Neutrophil (primary cell): Measurements from ENCODE around the gene RNF217.
"Not testable (repeated sequence)": the region's sequence is repeated elsewhere in the genome, so short reads cannot be mapped to it uniquely, and the experiment has no call there.

ENCODE experiments used
- H3K27ac ChIP-seq: fragments of 200-600 bp; sonication (generic); 2 replicates; pipeline ENCODE4 v1.5.1; 2016; ENCODE audit warnings: mild to moderate bottlenecking, moderate library complexity
- H3K27me3 ChIP-seq: fragments of 200-600 bp; sonication (generic); 2 replicates; pipeline ENCODE4 v1.6.0; 2016; ENCODE audit warnings: mild to moderate bottlenecking
- H3K36me3 ChIP-seq: fragments of 200-600 bp; sonication (generic); 2 replicates; pipeline ENCODE4 v1.5.1; 2017
- H3K4me1 ChIP-seq, 2 experiments: fragments of 200-600 bp in 1 of 2; sonication (generic) in 1 of 2; 1 replicate in 1 of 2; 2 replicates in 1 of 2; pipeline versions ENCODE4 v1.5.1 to v1.6.1; 2013 to 2016; ENCODE audit warnings: low read depth in 1 of 2, low read length in 1 of 2, mild to moderate bottlenecking in 1 of 2, moderate library complexity in 1 of 2; ENCODE audit not compliant: control insufficient read depth in 1 of 2, insufficient read depth in 1 of 2
- H3K4me3 ChIP-seq, 2 experiments: fragments of 200-600 bp in 1 of 2; sonication (generic) in 1 of 2; 1 replicate in 1 of 2; 2 replicates in 1 of 2; pipeline ENCODE4 v1.5.1; 2013 to 2016; ENCODE audit warnings: low read depth in 1 of 2, low read length in 1 of 2, mild to moderate bottlenecking in 1 of 2, moderate library complexity in 1 of 2
- H3K9me3 ChIP-seq: fragments of 200-600 bp; sonication (generic); 2 replicates; pipeline ENCODE4 v1.5.1; 2016
- CTCF ChIP-seq: fragments of 200-600 bp; sonication (generic); IDR thresholded peaks from 2 replicates; pipeline ENCODE4 v1.5.1; 2016; ENCODE audit warnings: antibody characterized with exemption

Gene RNF217

GRCh38 chr6:125030969-125031368 is 68.7 kb downstream of the RNF217 start:
- no peaks in the 10 kb centered on the region for H3K9me3 ChIP-seq
- no peaks in the 10 kb centered on the region for H3K27me3 ChIP-seq
- no peak for TF ChIP-seq CTCF
- H3K27ac ChIP-seq = no peak overlapping the region
- no peaks in the 10 kb centered on the region for H3K36me3 ChIP-seq
- H3K4me1 ChIP-seq = peaks cover 0 to 2% of the 10 kb centered on the region in 2 experiments
- H3K4me3 ChIP-seq = no peak overlapping the region

GRCh38 chr6:125031385-125031784 is 69.1 kb downstream of the RNF217 start:
- no peak for TF ChIP-seq CTCF
- Histone ChIP-seq H3K4me3 (no peak overlapping the region), H3K4me1 (no peaks in the 10 kb centered on the region), H3K27ac (no peak overlapping the region), H3K36me3 (no peaks in the 10 kb centered on the region), H3K9me3 (no peaks in the 10 kb centered on the region), H3K27me3 (no peaks in the 10 kb centered on the region)

GRCh38 chr6:125034929-125035328 is 72.7 kb downstream of the RNF217 start:
- H3K27me3 ChIP-seq, H3K36me3 ChIP-seq, H3K9me3 ChIP-seq, H3K4me3 ChIP-seq, H3K4me1 ChIP-seq, H3K27ac ChIP-seq: not testable (repeated sequence)

- H3K4me3 ChIP-seq, H3K9me3 ChIP-seq, H3K27me3 ChIP-seq, H3K4me1 ChIP-seq, H3K27ac ChIP-seq, H3K36me3 ChIP-seq: not testable (repeated sequence)
These were observed 74.2 kb downstream of the RNF217 start for GRCh38 chr6:125036486-125036885.

GRCh38 chr6:125037827-125038226 is 75.6 kb downstream of the RNF217 start:
- no peak overlapping the region for H3K27ac ChIP-seq
- TF ChIP-seq CTCF = no peak
- H3K27me3 ChIP-seq = no peaks in the 10 kb centered on the region
- no peaks in the 10 kb centered on the region for H3K36me3 ChIP-seq
- H3K4me3 ChIP-seq = no peak overlapping the region
- no peaks in the 10 kb centered on the region for H3K9me3 ChIP-seq
- H3K4me1 ChIP-seq = no peaks in the 10 kb centered on the region

- Histone ChIP-seq H3K4me3 (no peak overlapping the region), H3K27ac (no peak overlapping the region), H3K36me3 (no peaks in the 10 kb centered on the region), H3K4me1 (no peaks in the 10 kb centered on the region), H3K27me3 (no peaks in the 10 kb centered on the region), H3K9me3 (no peaks in the 10 kb centered on the region)
- TF ChIP-seq CTCF = no peak
These were observed 76.7 kb downstream of the RNF217 start for GRCh38 chr6:125038925-125039324.
